Measurements from ENCODE around the gene LRRFIP1.

- TF ChIP-seq GABPA (IDR thresholded peaks at IDR 0.05; ENCODE audit: low read depth) (no peak), CTCF (IDR thresholded peaks at IDR 0.05; ENCODE audit: insufficient read depth, low read length) (no peak), POLR2AphosphoS5 (IDR thresholded peaks at IDR 0.05; ENCODE audit: low read depth) (peak; percentile 75)
- TF ChIP-seq, protein P1, sequence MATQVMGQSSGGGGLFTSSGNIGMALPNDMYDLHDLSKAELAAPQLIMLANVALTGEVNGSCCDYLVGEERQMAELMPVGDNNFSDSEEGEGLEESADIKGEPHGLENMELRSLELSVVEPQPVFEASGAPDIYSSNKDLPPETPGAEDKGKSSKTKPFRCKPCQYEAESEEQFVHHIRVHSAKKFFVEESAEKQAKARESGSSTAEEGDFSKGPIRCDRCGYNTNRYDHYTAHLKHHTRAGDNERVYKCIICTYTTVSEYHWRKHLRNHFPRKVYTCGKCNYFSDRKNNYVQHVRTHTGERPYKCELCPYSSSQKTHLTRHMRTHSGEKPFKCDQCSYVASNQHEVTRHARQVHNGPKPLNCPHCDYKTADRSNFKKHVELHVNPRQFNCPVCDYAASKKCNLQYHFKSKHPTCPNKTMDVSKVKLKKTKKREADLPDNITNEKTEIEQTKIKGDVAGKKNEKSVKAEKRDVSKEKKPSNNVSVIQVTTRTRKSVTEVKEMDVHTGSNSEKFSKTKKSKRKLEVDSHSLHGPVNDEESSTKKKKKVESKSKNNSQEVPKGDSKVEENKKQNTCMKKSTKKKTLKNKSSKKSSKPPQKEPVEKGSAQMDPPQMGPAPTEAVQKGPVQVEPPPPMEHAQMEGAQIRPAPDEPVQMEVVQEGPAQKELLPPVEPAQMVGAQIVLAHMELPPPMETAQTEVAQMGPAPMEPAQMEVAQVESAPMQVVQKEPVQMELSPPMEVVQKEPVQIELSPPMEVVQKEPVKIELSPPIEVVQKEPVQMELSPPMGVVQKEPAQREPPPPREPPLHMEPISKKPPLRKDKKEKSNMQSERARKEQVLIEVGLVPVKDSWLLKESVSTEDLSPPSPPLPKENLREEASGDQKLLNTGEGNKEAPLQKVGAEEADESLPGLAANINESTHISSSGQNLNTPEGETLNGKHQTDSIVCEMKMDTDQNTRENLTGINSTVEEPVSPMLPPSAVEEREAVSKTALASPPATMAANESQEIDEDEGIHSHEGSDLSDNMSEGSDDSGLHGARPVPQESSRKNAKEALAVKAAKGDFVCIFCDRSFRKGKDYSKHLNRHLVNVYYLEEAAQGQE (IDR thresholded peaks at IDR 0.05; ENCODE audit: insufficient replicate concordance, low read depth): no peak
Observed at GRCh38 chr2:237723602-237724001, 96.2 kb downstream of the LRRFIP1 start.
